VCaP (cell line): ENCODE results near the gene CYP3A5.
"Not testable (repeated sequence)": the region's sequence is repeated elsewhere in the genome, so short reads cannot be mapped to it uniquely, and the experiment has no call there.

ENCODE experiments used
- H3K27ac ChIP-seq: fragments of 450-650 bp; 2 replicates; pipeline ENCODE4 v1.5.1; 2017
- CTCF ChIP-seq: fragments of 450-650 bp; conservative IDR thresholded peaks from 2 replicates; pipeline ENCODE4 v1.5.1; 2017; ENCODE audit warnings: mild to moderate bottlenecking, moderate library complexity

Gene CYP3A5

GRCh38 chr7:99693427-99694200 lies 13.8 kb upstream of the CYP3A5 start:
- no peak for TF ChIP-seq CTCF
- no peak overlapping the region for H3K27ac ChIP-seq

- H3K27ac ChIP-seq: no peak overlapping the region
- TF ChIP-seq CTCF: no peak
These were observed 13.3 kb upstream of the CYP3A5 start for GRCh38 chr7:99693100-99693426.

- not testable (repeated sequence) for H3K27ac ChIP-seq
These were observed 12.8 kb upstream of the CYP3A5 start for GRCh38 chr7:99692563-99692962.

GRCh38 chr7:99691658-99692057 lies 11.9 kb upstream of the CYP3A5 start:
- not testable (repeated sequence) for H3K27ac ChIP-seq

GRCh38 chr7:99690918-99691317 lies 11.1 kb upstream of the CYP3A5 start:
- H3K27ac ChIP-seq: not testable (repeated sequence)

- not testable (repeated sequence) for H3K27ac ChIP-seq
These were observed 6.2 kb upstream of the CYP3A5 start for GRCh38 chr7:99685871-99686608.

- no peak for TF ChIP-seq CTCF
- no peak overlapping the region for H3K27ac ChIP-seq
These were observed 5.4 kb upstream of the CYP3A5 start for GRCh38 chr7:99685129-99685758.

GRCh38 chr7:99679032-99679399 lies 780 bp downstream of the CYP3A5 start:
- H3K27ac ChIP-seq: no peak overlapping the region
- no peak for TF ChIP-seq CTCF

- TF ChIP-seq CTCF: no peak
- H3K27ac ChIP-seq: no peak overlapping the region
These were observed 2.1 kb downstream of the CYP3A5 start for GRCh38 chr7:99677648-99678045.
